ENCODE results near the gene LPCAT1.
"Not testable (repeated sequence)": the region's sequence is repeated elsewhere in the genome, so short reads cannot be mapped to it uniquely, and the experiment has no call there.

Gene LPCAT1

GRCh38 chr5:1515311-1515920, 8.3 kb downstream of the LPCAT1 start:
- H3K27ac Mint-ChIP-seq: peak overlapping the region; percentile 65
- DNase-seq (ENCODE audit: low spot score in 2 of 2): no peak
- H3K9me3 Mint-ChIP-seq: no peaks in the 10 kb centered on the region
- peaks cover 14% of the 10 kb centered on the region for H3K36me3 Mint-ChIP-seq
- H3K4me3 Mint-ChIP-seq: no peak overlapping the region
- no peaks in the 10 kb centered on the region for H3K27me3 Mint-ChIP-seq
- H3K4me1 Mint-ChIP-seq: peaks cover 16% of the 10 kb centered on the region
- ATAC-seq (ENCODE audit: low read depth): no peak

GRCh38 chr5:1514819-1515310, 8.9 kb downstream of the LPCAT1 start:
- H3K27me3 Mint-ChIP-seq; H3K27ac Mint-ChIP-seq; H3K9me3 Mint-ChIP-seq; ATAC-seq (ENCODE audit: low read depth); H3K4me3 Mint-ChIP-seq; DNase-seq (ENCODE audit: low spot score in 2 of 2): not testable (repeated sequence)
- H3K4me1 Mint-ChIP-seq: peaks cover 21% of the 10 kb centered on the region
- H3K36me3 Mint-ChIP-seq: peaks cover 13% of the 10 kb centered on the region

GRCh38 chr5:1514027-1514818, 9.5 kb downstream of the LPCAT1 start:
- no peaks in the 10 kb centered on the region for H3K27me3 Mint-ChIP-seq
- H3K36me3 Mint-ChIP-seq: peaks cover 15% of the 10 kb centered on the region
- no peak overlapping the region for H3K4me3 Mint-ChIP-seq
- H3K4me1 Mint-ChIP-seq: peaks cover 21% of the 10 kb centered on the region
- no peak for ATAC-seq (ENCODE audit: low read depth)
- peak overlapping the region; percentile 79 for H3K27ac Mint-ChIP-seq
- peak in 1 of 2 donors; percentile 10 for DNase-seq (ENCODE audit: low spot score in 2 of 2)
- no peaks in the 10 kb centered on the region for H3K9me3 Mint-ChIP-seq

GRCh38 chr5:1513326-1514026, 10.3 kb downstream of the LPCAT1 start:
- H3K27ac Mint-ChIP-seq: peak overlapping the region; percentile 79
- no peaks in the 10 kb centered on the region for H3K9me3 Mint-ChIP-seq
- no peak overlapping the region for H3K4me3 Mint-ChIP-seq
- H3K27me3 Mint-ChIP-seq: no peaks in the 10 kb centered on the region
- peaks cover 21% of the 10 kb centered on the region for H3K4me1 Mint-ChIP-seq
- DNase-seq (ENCODE audit: low spot score in 2 of 2) (no peak), ATAC-seq (ENCODE audit: low read depth) (no peak)
- H3K36me3 Mint-ChIP-seq: peaks cover 12% of the 10 kb centered on the region

- DNase-seq (ENCODE audit: low spot score in 2 of 2) (no peak), ATAC-seq (ENCODE audit: low read depth) (no peak)
- H3K4me3 Mint-ChIP-seq: no peak overlapping the region
- H3K36me3 Mint-ChIP-seq: peaks cover 12% of the 10 kb centered on the region
- H3K27ac Mint-ChIP-seq: peak overlapping the region; percentile 79
- H3K9me3 Mint-ChIP-seq: no peaks in the 10 kb centered on the region
- no peaks in the 10 kb centered on the region for H3K27me3 Mint-ChIP-seq
- peaks cover 22% of the 10 kb centered on the region for H3K4me1 Mint-ChIP-seq
These were observed 11.0 kb downstream of the LPCAT1 start for GRCh38 chr5:1512541-1513291.

GRCh38 chr5:1511651-1512540, 11.9 kb downstream of the LPCAT1 start:
- Mint-ChIP-seq H3K36me3 (peaks cover 14% of the 10 kb centered on the region), H3K4me3 (no peak overlapping the region), H3K4me1 (peaks cover 28% of the 10 kb centered on the region), H3K27me3 (no peaks in the 10 kb centered on the region), H3K9me3 (no peaks in the 10 kb centered on the region), H3K27ac (peak overlapping the region; percentile 92)
- peak in 1 of 2 donors; percentile 47 for DNase-seq (ENCODE audit: low spot score in 2 of 2)
- ATAC-seq (ENCODE audit: low read depth): peak; percentile 31

GRCh38 chr5:1511048-1511447, 12.7 kb downstream of the LPCAT1 start:
- Mint-ChIP-seq H3K4me3 (no peak overlapping the region), H3K9me3 (no peaks in the 10 kb centered on the region), H3K27ac (peak overlapping the region; percentile 92), H3K27me3 (no peaks in the 10 kb centered on the region), H3K36me3 (peaks cover 14% of the 10 kb centered on the region), H3K4me1 (peaks cover 34% of the 10 kb centered on the region)
- DNase-seq (ENCODE audit: low spot score in 2 of 2) (peak in 1 of 2 donors; percentile 54), ATAC-seq (ENCODE audit: low read depth) (peak; percentile 81)

- H3K27me3 Mint-ChIP-seq: no peaks in the 10 kb centered on the region
- ATAC-seq (ENCODE audit: low read depth): no peak
- peaks cover 11% of the 10 kb centered on the region for H3K36me3 Mint-ChIP-seq
- DNase-seq (ENCODE audit: low spot score in 2 of 2): peak in 1 of 2 donors; percentile 18
- peaks cover 34% of the 10 kb centered on the region for H3K4me1 Mint-ChIP-seq
- H3K9me3 Mint-ChIP-seq: no peaks in the 10 kb centered on the region
- peak overlapping the region; percentile 92 for H3K27ac Mint-ChIP-seq
- H3K4me3 Mint-ChIP-seq: peak overlapping the region; percentile 18
These were observed 13.1 kb downstream of the LPCAT1 start for GRCh38 chr5:1510631-1511030.

GRCh38 chr5:1510151-1510561, 13.6 kb downstream of the LPCAT1 start:
- Mint-ChIP-seq H3K4me1 (peaks cover 36% of the 10 kb centered on the region), H3K27me3 (no peaks in the 10 kb centered on the region), H3K4me3 (peak overlapping the region; percentile 18), H3K36me3 (peaks cover 11% of the 10 kb centered on the region), H3K9me3 (no peaks in the 10 kb centered on the region), H3K27ac (peak overlapping the region; percentile 92)
- ATAC-seq (ENCODE audit: low read depth): no peak
- no peak for DNase-seq (ENCODE audit: low spot score in 2 of 2)

GRCh38 chr5:1509346-1510085, 14.2 kb downstream of the LPCAT1 start:
- Mint-ChIP-seq H3K4me3 (no peak overlapping the region), H3K27me3 (no peaks in the 10 kb centered on the region), H3K4me1 (peaks cover 36% of the 10 kb centered on the region), H3K27ac (peak overlapping the region; percentile 92), H3K36me3 (peaks cover 11% of the 10 kb centered on the region), H3K9me3 (no peaks in the 10 kb centered on the region)
- DNase-seq (ENCODE audit: low spot score in 2 of 2) (no peak), ATAC-seq (ENCODE audit: low read depth) (no peak)

GRCh38 chr5:1508659-1509290, 15.0 kb downstream of the LPCAT1 start:
- H3K27ac Mint-ChIP-seq: peak overlapping the region; percentile 98

More at GRCh38 chr5:1508659-1509290, 15.0 kb downstream of the LPCAT1 start:
- ATAC-seq (ENCODE audit: low read depth): no peak
- Mint-ChIP-seq H3K36me3 (peaks cover 11% of the 10 kb centered on the region), H3K9me3 (no peaks in the 10 kb centered on the region), H3K4me3 (no peak overlapping the region), H3K4me1 (peaks cover 37% of the 10 kb centered on the region), H3K27me3 (no peaks in the 10 kb centered on the region)
- DNase-seq (ENCODE audit: low spot score in 2 of 2): peak in 1 of 2 donors; percentile 5
